Islet of Langerhans (tissue), 1 donor: ENCODE measurements around the gene CLCN7.
"Not testable (repeated sequence)": the region's sequence is repeated elsewhere in the genome, so short reads cannot be mapped to it uniquely, and the experiment has no call there.

ENCODE experiments used
- FAIRE-seq: peaks from one replicate; lab custom pipeline; 2011; peaks lifted over from hg19 to GRCh38; lab: Jason Lieb, UNC

CLCN7 gene

GRCh38 chr16:1445518-1446203 lies 29.2 kb downstream of the CLCN7 start:
- FAIRE-seq = no peak

GRCh38 chr16:1444730-1445517 lies 29.9 kb downstream of the CLCN7 start:
- FAIRE-seq = no peak

GRCh38 chr16:1443980-1444729 lies 30.7 kb downstream of the CLCN7 start, which contains the start of gene CCDC154:
Gene CCDC154 (minus strand): TSS chr16:1444556. CDS start chr16:1444322, 234 bp downstream.
- no peak for FAIRE-seq

GRCh38 chr16:1443403-1443973 lies 31.3 kb downstream of the CLCN7 start:
- no peak for FAIRE-seq

GRCh38 chr16:1442697-1443096 lies 32.1 kb downstream of the CLCN7 start:
- FAIRE-seq = no peak

GRCh38 chr16:1441391-1441829 lies 33.4 kb downstream of the CLCN7 start:
- no peak for FAIRE-seq

GRCh38 chr16:1439699-1440074 lies 35.1 kb downstream of the CLCN7 start:
- FAIRE-seq = not testable (repeated sequence)

- FAIRE-seq = no peak
These were observed 35.6 kb downstream of the CLCN7 start for GRCh38 chr16:1439058-1439698.

GRCh38 chr16:1438229-1439057 lies 36.4 kb downstream of the CLCN7 start:
- FAIRE-seq = no peak

GRCh38 chr16:1437606-1438005 lies 37.2 kb downstream of the CLCN7 start:
- FAIRE-seq = no peak

- FAIRE-seq = no peak
These were observed 38.0 kb downstream of the CLCN7 start for GRCh38 chr16:1436731-1437355.

GRCh38 chr16:1435921-1436697 lies 38.7 kb downstream of the CLCN7 start:
- no peak for FAIRE-seq

- FAIRE-seq = no peak
These were observed 39.9 kb downstream of the CLCN7 start for GRCh38 chr16:1434644-1435592.

- FAIRE-seq = no peak
These were observed 41.1 kb downstream of the CLCN7 start for GRCh38 chr16:1433756-1434155.

- no peak for FAIRE-seq
These were observed 41.6 kb downstream of the CLCN7 start for GRCh38 chr16:1433263-1433560.

- FAIRE-seq = no peak
These were observed 42.2 kb downstream of the CLCN7 start for GRCh38 chr16:1432388-1433262.

GRCh38 chr16:1431497-1432270 lies 43.1 kb downstream of the CLCN7 start:
- no peak for FAIRE-seq
